Right atrium auricular region (tissue), 2 donors: ENCODE measurements around the gene SPATS2. TPM values are rescaled to one million over a fixed set of nuclear protein-coding genes. Genes with fewer than 3 reads are reported as not detected.
"Not testable (repeated sequence)": the region's sequence is repeated elsewhere in the genome, so short reads cannot be mapped to it uniquely, and the experiment has no call there.

ENCODE experiments used
- DNase-seq: peaks from one replicate; pipeline ENCODE4 v3.0.0-alpha.2; 2019; ENCODE audit warnings: low spot score
- H3K27ac ChIP-seq, 2 donors: fragments of 200-600 bp; sonication (generic); 1 replicate in 1 of 2; 2 replicates in 1 of 2; pipeline ENCODE4 v1.5.1; 2016 to 2019
- H3K27me3 ChIP-seq, 2 donors: fragments of 200-600 bp; sonication (generic); one replicate each; pipeline versions ENCODE4 v1.5.1 to v1.6.0; 2017 to 2019
- H3K36me3 ChIP-seq: fragments of 200-600 bp; sonication (generic); one replicate; pipeline ENCODE4 v1.5.1; 2016
- H3K4me1 ChIP-seq, 2 donors: fragments of 200-600 bp; sonication (generic); one replicate each; pipeline versions ENCODE4 v1.5.1 to v1.6.0; 2017 to 2019
- H3K4me3 ChIP-seq, 2 donors: fragments of 200-600 bp; sonication (generic); 1 replicate in 1 of 2; 2 replicates in 1 of 2; pipeline ENCODE4 v1.5.1; 2017 to 2019; ENCODE audit warnings: mild to moderate bottlenecking in 1 of 2, moderate library complexity in 1 of 2
- H3K9me3 ChIP-seq, 2 donors: fragments of 200-600 bp; sonication (generic); one replicate each; pipeline ENCODE4 v1.5.1; 2019
- CTCF ChIP-seq, 2 donors: fragments of 200-600 bp; sonication (generic); IDR thresholded peaks; one replicate each; pipeline ENCODE4 v1.5.1; 2019; ENCODE audit warnings: antibody characterized with exemption in 2 of 2
- total RNA-seq, 2 donors: library from RNA; depleted of rRNA; stranded (reverse); fragments of >200 nt; gene quantifications; one replicate each; pipeline ENCODE4 v1.1.0, GENCODE V29; 2016

SPATS2 gene
- total RNA-seq, 2 donors from 2014 or later = 4.6 to 7.6 TPM

GRCh38 chr12:49529414-49529813 is 162.2 kb downstream of the SPATS2 start:
- H3K27me3 ChIP-seq = no peaks in the 10 kb centered on the region
- no peaks in the 10 kb centered on the region for H3K9me3 ChIP-seq
- DNase-seq = no peak
- H3K4me1 ChIP-seq = peaks cover 0 to 4% of the 10 kb centered on the region in 2 donors
- H3K36me3 ChIP-seq = peaks cover 29% of the 10 kb centered on the region
- no peak for TF ChIP-seq CTCF (IDR thresholded peaks at IDR 0.05)
- H3K27ac ChIP-seq = no peak overlapping the region
- H3K4me3 ChIP-seq = no peak overlapping the region

GRCh38 chr12:49531745-49532144 is 164.5 kb downstream of the SPATS2 start:
- Histone ChIP-seq H3K27ac (no peak overlapping the region), H3K4me1 (no peaks in the 10 kb centered on the region), H3K9me3 (no peaks in the 10 kb centered on the region), H3K4me3 (no peak overlapping the region), H3K36me3 (peaks cover 8% of the 10 kb centered on the region), H3K27me3 (no peaks in the 10 kb centered on the region)
- no peak for DNase-seq
- no peak for TF ChIP-seq CTCF (IDR thresholded peaks at IDR 0.05)

GRCh38 chr12:49533331-49533730 is 166.1 kb downstream of the SPATS2 start:
- Histone ChIP-seq H3K4me1 (peaks cover 0 to 10% of the 10 kb centered on the region in 2 donors), H3K4me3 (no peak overlapping the region), H3K36me3 (no peaks in the 10 kb centered on the region), H3K27me3 (peaks cover 0 to 8% of the 10 kb centered on the region in 2 donors), H3K9me3 (no peaks in the 10 kb centered on the region), H3K27ac (no peak overlapping the region)
- TF ChIP-seq CTCF (IDR thresholded peaks at IDR 0.05) = no peak
- DNase-seq = no peak

- not testable (repeated sequence) for H3K27me3 ChIP-seq, H3K4me3 ChIP-seq, H3K27ac ChIP-seq, H3K36me3 ChIP-seq, DNase-seq, H3K9me3 ChIP-seq
- H3K4me1 ChIP-seq = peaks cover 0 to 14% of the 10 kb centered on the region in 2 donors
These were observed 166.9 kb downstream of the SPATS2 start for GRCh38 chr12:49534122-49534521.

- no peaks in the 10 kb centered on the region for H3K9me3 ChIP-seq
- no peaks in the 10 kb centered on the region for H3K36me3 ChIP-seq
- H3K27me3 ChIP-seq = peaks cover 0 to 13% of the 10 kb centered on the region in 2 donors
- no peak for DNase-seq
- no peak overlapping the region for H3K4me3 ChIP-seq
- no peak overlapping the region for H3K27ac ChIP-seq
- peaks cover 0 to 14% of the 10 kb centered on the region in 2 donors for H3K4me1 ChIP-seq
- no peak for TF ChIP-seq CTCF (IDR thresholded peaks at IDR 0.05)
These were observed 167.5 kb downstream of the SPATS2 start for GRCh38 chr12:49534731-49535278.

- Histone ChIP-seq H3K27ac (no peak overlapping the region), H3K27me3 (peaks cover 0 to 13% of the 10 kb centered on the region in 2 donors), H3K4me1 (peaks cover 0 to 14% of the 10 kb centered on the region in 2 donors), H3K36me3 (no peaks in the 10 kb centered on the region), H3K4me3 (no peak overlapping the region), H3K9me3 (no peaks in the 10 kb centered on the region)
- DNase-seq = no peak
- TF ChIP-seq CTCF (IDR thresholded peaks at IDR 0.05) = no peak
These were observed 168.8 kb downstream of the SPATS2 start for GRCh38 chr12:49535921-49536525.
